Activated T-helper 1 cell treated with Interleukin-2 at 50 U/mL for 16 hours (primary cell): Measurements from ENCODE around the gene CERS3.

Source experiments
- DNase-seq: peaks from one replicate; pipeline ENCODE4 v3.0.0-alpha.2; 2020; ENCODE audit warnings: low read depth

CERS3 gene

GRCh38 chr15:100529556-100529955, 806 bp upstream of the CERS3 start:
- no peak for DNase-seq

GRCh38 chr15:100526027-100526481, 2.7 kb downstream of the CERS3 start:
- no peak for DNase-seq

- DNase-seq, result no peak
These were observed 3.3 kb downstream of the CERS3 start for GRCh38 chr15:100525436-100525835.

- no peak for DNase-seq
These were observed 4.4 kb downstream of the CERS3 start for GRCh38 chr15:100524326-100524725.

GRCh38 chr15:100521907-100522306, 6.8 kb downstream of the CERS3 start:
- no peak for DNase-seq

GRCh38 chr15:100520132-100520921, 8.4 kb downstream of the CERS3 start:
- DNase-seq, result no peak

GRCh38 chr15:100517846-100518245, 10.9 kb downstream of the CERS3 start:
- no peak for DNase-seq

GRCh38 chr15:100516643-100517512, 11.9 kb downstream of the CERS3 start:
- no peak for DNase-seq

GRCh38 chr15:100515758-100516157, 13.0 kb downstream of the CERS3 start:
- no peak for DNase-seq

GRCh38 chr15:100508641-100509300, 20.0 kb downstream of the CERS3 start:
- DNase-seq, result no peak

GRCh38 chr15:100502651-100503050, 26.1 kb downstream of the CERS3 start:
- no peak for DNase-seq

- no peak for DNase-seq
These were observed 27.6 kb downstream of the CERS3 start for GRCh38 chr15:100501117-100501516.

GRCh38 chr15:100500226-100500990, 28.3 kb downstream of the CERS3 start:
- no peak for DNase-seq

- no peak for DNase-seq
These were observed 32.9 kb downstream of the CERS3 start for GRCh38 chr15:100495861-100496260.

- DNase-seq, result no peak
These were observed 35.5 kb downstream of the CERS3 start for GRCh38 chr15:100493213-100493612.

GRCh38 chr15:100484443-100484842, 44.3 kb downstream of the CERS3 start:
- DNase-seq, result no peak

- DNase-seq, result no peak
These were observed 45.4 kb downstream of the CERS3 start for GRCh38 chr15:100483370-100483769.

GRCh38 chr15:100476805-100477204, 51.9 kb downstream of the CERS3 start:
- no peak for DNase-seq

- DNase-seq, result no peak
These were observed 56.0 kb downstream of the CERS3 start for GRCh38 chr15:100472736-100473135.

GRCh38 chr15:100471933-100472332, 56.8 kb downstream of the CERS3 start:
- DNase-seq, result no peak

GRCh38 chr15:100468285-100468684, 60.5 kb downstream of the CERS3 start:
- DNase-seq, result no peak

GRCh38 chr15:100466073-100466472, 62.7 kb downstream of the CERS3 start:
- DNase-seq, result no peak
